ENCODE measurements around the gene PDLIM3.

The PDLIM3 gene

GRCh38 chr4:185481401-185481800, 53.9 kb downstream of the PDLIM3 start:
- H3K27me3 ChIP-seq (replicated peaks), result no peaks in the 10 kb centered on the region
- H3K27ac ChIP-seq, result no peak overlapping the region
- DNase-seq, result no peak
- H3K36me3 ChIP-seq (replicated peaks), result no peaks in the 10 kb centered on the region
- no peak overlapping the region for H3K4me3 ChIP-seq (ENCODE audit: low read depth, low read length)
- in situ Hi-C loops (cut with HindIII; ENCODE audit: low pct_ligation_motif_present, low sequenced_read_pairs), result no loop called here
- TF ChIP-seq CTCF (IDR thresholded peaks at IDR 0.05; ENCODE audit: low read depth, low read length, missing control alignments), result no peak

- no peaks in the 10 kb centered on the region for H3K36me3 ChIP-seq (replicated peaks)
- no peaks in the 10 kb centered on the region for H3K27me3 ChIP-seq (replicated peaks)
- DNase-seq, result no peak
- in situ Hi-C loops (cut with HindIII; ENCODE audit: low pct_ligation_motif_present, low sequenced_read_pairs), result no loop called here
- no peak overlapping the region for H3K27ac ChIP-seq
- no peak for TF ChIP-seq CTCF (IDR thresholded peaks at IDR 0.05; ENCODE audit: low read depth, low read length, missing control alignments)
- no peak overlapping the region for H3K4me3 ChIP-seq (ENCODE audit: low read depth, low read length)
Observed at GRCh38 chr4:185480016-185480732, 55.1 kb downstream of the PDLIM3 start.

GRCh38 chr4:185479507-185479971, 55.8 kb downstream of the PDLIM3 start:
- H3K36me3 ChIP-seq (replicated peaks), result no peaks in the 10 kb centered on the region
- no peaks in the 10 kb centered on the region for H3K27me3 ChIP-seq (replicated peaks)

GRCh38 chr4:185473247-185473646, 62.1 kb downstream of the PDLIM3 start:
- H3K27ac ChIP-seq, result no peak overlapping the region
- no peaks in the 10 kb centered on the region for H3K27me3 ChIP-seq (replicated peaks)
- no peak for TF ChIP-seq CTCF (IDR thresholded peaks at IDR 0.05; ENCODE audit: low read depth, low read length, missing control alignments)

More at GRCh38 chr4:185479507-185479971, 55.8 kb downstream of the PDLIM3 start:
- Histone ChIP-seq H3K4me3 (ENCODE audit: low read depth, low read length) (no peak overlapping the region), H3K27ac (no peak overlapping the region)
- in situ Hi-C loops (cut with HindIII; ENCODE audit: low pct_ligation_motif_present, low sequenced_read_pairs), result no loop called here
- DNase-seq, result no peak
- no peak for TF ChIP-seq CTCF (IDR thresholded peaks at IDR 0.05; ENCODE audit: low read depth, low read length, missing control alignments)

GRCh38 chr4:185472103-185472542, 63.2 kb downstream of the PDLIM3 start:
- no peak for TF ChIP-seq CTCF (IDR thresholded peaks at IDR 0.05; ENCODE audit: low read depth, low read length, missing control alignments)
- H3K36me3 ChIP-seq (replicated peaks), result no peaks in the 10 kb centered on the region
- H3K27me3 ChIP-seq (replicated peaks), result peaks cover 2% of the 10 kb centered on the region
- in situ Hi-C loops (cut with HindIII; ENCODE audit: low pct_ligation_motif_present, low sequenced_read_pairs), result no loop called here
- DNase-seq, result no peak
- no peak overlapping the region for H3K27ac ChIP-seq
- H3K4me3 ChIP-seq (ENCODE audit: low read depth, low read length), result peak overlapping the region; percentile 71

More at GRCh38 chr4:185473247-185473646, 62.1 kb downstream of the PDLIM3 start:
- in situ Hi-C loops (cut with HindIII; ENCODE audit: low pct_ligation_motif_present, low sequenced_read_pairs), result no loop called here
- DNase-seq, result no peak
- Histone ChIP-seq H3K4me3 (ENCODE audit: low read depth, low read length) (no peak overlapping the region), H3K36me3 (replicated peaks) (no peaks in the 10 kb centered on the region)

Measured in brain microvascular endothelial cell (primary cell).